ENCODE measurements around the gene NFKB1.
A peak's percentile ranks its signal among the peaks of the same experiment; 100 is the strongest.
"Not testable (repeated sequence)": the region's sequence is repeated elsewhere in the genome, so short reads cannot be mapped to it uniquely, and the experiment has no call there.

The NFKB1 gene, protein sequence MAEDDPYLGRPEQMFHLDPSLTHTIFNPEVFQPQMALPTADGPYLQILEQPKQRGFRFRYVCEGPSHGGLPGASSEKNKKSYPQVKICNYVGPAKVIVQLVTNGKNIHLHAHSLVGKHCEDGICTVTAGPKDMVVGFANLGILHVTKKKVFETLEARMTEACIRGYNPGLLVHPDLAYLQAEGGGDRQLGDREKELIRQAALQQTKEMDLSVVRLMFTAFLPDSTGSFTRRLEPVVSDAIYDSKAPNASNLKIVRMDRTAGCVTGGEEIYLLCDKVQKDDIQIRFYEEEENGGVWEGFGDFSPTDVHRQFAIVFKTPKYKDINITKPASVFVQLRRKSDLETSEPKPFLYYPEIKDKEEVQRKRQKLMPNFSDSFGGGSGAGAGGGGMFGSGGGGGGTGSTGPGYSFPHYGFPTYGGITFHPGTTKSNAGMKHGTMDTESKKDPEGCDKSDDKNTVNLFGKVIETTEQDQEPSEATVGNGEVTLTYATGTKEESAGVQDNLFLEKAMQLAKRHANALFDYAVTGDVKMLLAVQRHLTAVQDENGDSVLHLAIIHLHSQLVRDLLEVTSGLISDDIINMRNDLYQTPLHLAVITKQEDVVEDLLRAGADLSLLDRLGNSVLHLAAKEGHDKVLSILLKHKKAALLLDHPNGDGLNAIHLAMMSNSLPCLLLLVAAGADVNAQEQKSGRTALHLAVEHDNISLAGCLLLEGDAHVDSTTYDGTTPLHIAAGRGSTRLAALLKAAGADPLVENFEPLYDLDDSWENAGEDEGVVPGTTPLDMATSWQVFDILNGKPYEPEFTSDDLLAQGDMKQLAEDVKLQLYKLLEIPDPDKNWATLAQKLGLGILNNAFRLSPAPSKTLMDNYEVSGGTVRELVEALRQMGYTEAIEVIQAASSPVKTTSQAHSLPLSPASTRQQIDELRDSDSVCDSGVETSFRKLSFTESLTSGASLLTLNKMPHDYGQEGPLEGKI

GRCh38 chr4:102500696-102501446 is at the start of gene NFKB1:
TSS of gene NFKB1 (plus strand) at chr4:102501359. CDS start at chr4:102525519, 24,160 bp downstream.
- peak; percentile 90 for DNase-seq (ENCODE audit: low read depth)

GRCh38 chr4:102452854-102453253 is 48.3 kb upstream of the NFKB1 start:
- no peak for DNase-seq (ENCODE audit: low read depth)

GRCh38 chr4:102453827-102454226 is 47.3 kb upstream of the NFKB1 start:
- DNase-seq (ENCODE audit: low read depth): no peak

- DNase-seq (ENCODE audit: low read depth): no peak
These were observed 46.9 kb upstream of the NFKB1 start for GRCh38 chr4:102454268-102454667.

GRCh38 chr4:102454981-102455685 is 46.0 kb upstream of the NFKB1 start:
- no peak for DNase-seq (ENCODE audit: low read depth)

GRCh38 chr4:102455750-102456149 is 45.4 kb upstream of the NFKB1 start:
- DNase-seq (ENCODE audit: low read depth): no peak

- no peak for DNase-seq (ENCODE audit: low read depth)
These were observed 34.9 kb upstream of the NFKB1 start for GRCh38 chr4:102466298-102466697.

DNA sequence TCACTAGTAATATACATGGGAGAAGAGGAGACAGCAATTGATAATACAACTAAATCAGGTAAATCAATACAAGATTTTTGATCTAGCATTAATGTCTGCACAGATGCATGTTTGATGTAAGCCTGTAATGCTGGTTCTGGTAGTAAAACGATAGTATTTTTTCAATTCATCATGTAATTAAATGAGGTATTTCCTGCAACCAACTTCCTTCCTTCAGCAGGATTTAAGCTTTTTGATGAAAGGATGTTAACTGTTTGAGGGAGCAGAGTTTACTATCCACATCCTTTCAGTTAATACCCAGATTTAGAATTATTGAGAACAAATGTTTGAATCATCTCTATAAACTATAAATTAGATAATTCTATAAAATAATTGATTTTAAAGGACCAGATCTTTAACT is 31.4 kb upstream of the NFKB1 start:
- DNase-seq (ENCODE audit: low read depth): no peak

- no peak for DNase-seq (ENCODE audit: low read depth)
These were observed 28.6 kb upstream of the NFKB1 start for GRCh38 chr4:102472441-102473013.

- DNase-seq (ENCODE audit: low read depth): no peak
These were observed 27.7 kb upstream of the NFKB1 start for GRCh38 chr4:102473476-102473875.

- no peak for DNase-seq (ENCODE audit: low read depth)
These were observed 26.2 kb upstream of the NFKB1 start for GRCh38 chr4:102474736-102475504.

DNA sequence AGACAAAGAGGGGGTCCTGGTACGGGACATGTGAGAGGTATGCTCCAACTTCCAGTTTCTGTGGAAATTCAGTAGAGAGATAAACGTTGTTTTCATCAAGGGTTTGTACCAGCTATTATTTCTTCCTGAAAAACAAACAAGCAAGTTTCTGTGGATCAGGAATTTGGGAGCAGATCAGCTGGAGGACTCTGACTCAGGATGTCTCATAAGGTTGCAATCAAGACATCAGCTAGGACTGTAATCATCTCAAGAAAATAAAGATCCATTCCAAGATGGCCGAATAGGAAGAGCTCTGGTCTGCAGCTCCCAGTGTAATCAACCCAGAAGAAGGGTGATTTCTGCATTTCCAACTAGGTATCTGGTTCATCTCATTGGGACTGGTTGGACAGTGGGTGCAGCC is 23.5 kb upstream of the NFKB1 start:
- DNase-seq (ENCODE audit: low read depth): no peak

DNA sequence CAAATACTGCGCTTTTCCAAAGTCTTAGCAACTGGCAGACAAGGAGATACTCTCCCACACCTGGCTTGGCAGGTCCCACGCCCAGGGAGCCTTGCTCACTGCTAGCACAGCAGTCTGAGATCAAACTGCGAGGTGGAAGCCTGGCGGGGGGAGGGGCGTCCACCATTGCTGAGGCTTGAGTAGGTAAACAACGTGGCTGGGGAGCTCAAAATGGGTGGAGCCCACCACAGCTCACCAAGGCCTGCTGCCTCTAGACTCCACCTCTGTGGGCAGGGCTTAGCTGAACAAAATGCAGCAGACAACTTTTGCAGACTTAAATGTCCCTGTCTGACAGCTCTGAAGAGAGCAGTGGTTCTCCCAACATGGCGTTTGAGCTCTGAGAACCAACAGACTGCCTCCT is 23.0 kb upstream of the NFKB1 start:
- no peak for DNase-seq (ENCODE audit: low read depth)

DNA sequence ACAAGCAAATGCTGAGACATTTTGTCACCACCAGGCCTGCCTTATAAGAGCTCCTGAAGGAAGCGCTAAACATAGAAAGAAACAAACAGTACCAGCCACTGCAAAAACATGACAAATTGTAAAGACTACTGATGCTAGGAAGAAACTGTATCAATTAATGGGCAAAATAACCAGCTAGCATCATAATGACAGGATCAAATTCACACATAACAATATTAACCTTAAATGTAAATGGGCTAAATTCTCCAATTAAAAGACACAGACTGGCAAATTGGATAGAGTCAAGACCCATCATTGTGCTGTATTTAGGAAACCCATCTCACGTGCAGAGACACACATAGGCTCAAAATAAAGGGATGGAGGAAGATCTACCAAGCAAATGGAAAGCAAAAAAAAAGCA is 21.3 kb upstream of the NFKB1 start:
- DNase-seq (ENCODE audit: low read depth): not testable (repeated sequence)

GRCh38 chr4:102483120-102483519 is 18.0 kb upstream of the NFKB1 start:
- no peak for DNase-seq (ENCODE audit: low read depth)

- not testable (repeated sequence) for DNase-seq (ENCODE audit: low read depth)
These were observed 17.0 kb upstream of the NFKB1 start for GRCh38 chr4:102483990-102484692.

- no peak for DNase-seq (ENCODE audit: low read depth)
These were observed 8.5 kb upstream of the NFKB1 start for GRCh38 chr4:102492531-102493241.

DNA sequence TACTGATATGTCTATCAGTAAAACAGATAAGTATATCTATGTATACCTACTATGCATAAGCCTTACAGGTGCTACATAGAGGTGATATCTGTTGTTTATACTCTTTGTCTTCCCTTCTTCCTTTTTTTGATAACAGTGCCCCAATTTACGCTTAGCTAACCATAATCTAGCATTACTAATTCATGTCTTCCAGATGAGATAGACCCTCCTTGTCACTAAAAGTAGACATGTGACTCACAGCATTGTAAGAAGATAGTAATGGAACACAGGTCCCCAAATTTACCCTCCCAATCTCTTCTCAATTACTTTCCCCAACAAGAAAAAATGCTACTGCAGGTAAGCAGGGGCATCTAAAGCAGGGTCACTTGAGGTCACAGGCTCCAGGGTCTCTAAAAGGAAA is 7.9 kb upstream of the NFKB1 start:
- DNase-seq (ENCODE audit: low read depth): no peak

DNA sequence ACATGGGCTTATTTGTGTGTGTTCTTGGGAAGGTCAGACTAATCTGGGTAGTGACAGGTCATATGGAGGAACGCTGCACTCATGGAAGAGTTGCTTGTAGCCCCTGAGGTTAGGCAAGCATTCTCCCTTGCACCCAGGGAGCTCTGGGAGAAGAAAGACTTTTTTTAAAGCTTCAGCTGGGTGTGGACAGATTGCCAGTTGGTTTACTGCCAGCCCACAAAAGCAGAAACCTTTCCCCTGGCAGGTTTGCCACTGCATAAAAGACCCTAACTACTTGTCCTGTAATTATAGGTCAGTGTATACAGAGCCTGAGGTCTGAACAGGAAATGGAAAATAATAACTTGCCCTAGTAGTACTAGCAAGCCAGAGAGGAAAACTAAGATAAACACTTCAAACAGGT is 7.4 kb upstream of the NFKB1 start:
- DNase-seq (ENCODE audit: low read depth): no peak
